Fibroblast of skin of abdomen (primary cell): Measurements from ENCODE around the gene RELB.

Experiments
- DNase-seq: peaks from one replicate; pipeline ENCODE4 v3.0.0-alpha.2; 2013

Gene RELB

GRCh38 chr19:45063851-45064801 lies 62.9 kb downstream of the RELB start:
- DNase-seq = no peak

GRCh38 chr19:45066921-45067661 lies 65.8 kb downstream of the RELB start:
- DNase-seq = no peak

- DNase-seq = no peak
These were observed 66.8 kb downstream of the RELB start for GRCh38 chr19:45068041-45068440.

- no peak for DNase-seq
These were observed 67.8 kb downstream of the RELB start for GRCh38 chr19:45069056-45069455.

GRCh38 chr19:45070214-45070613 lies 69.0 kb downstream of the RELB start:
- no peak for DNase-seq

GRCh38 chr19:45070861-45071544 lies 69.7 kb downstream of the RELB start:
- DNase-seq = no peak

- DNase-seq = no peak
These were observed 70.3 kb downstream of the RELB start for GRCh38 chr19:45071545-45071938.

- no peak for DNase-seq
These were observed 70.9 kb downstream of the RELB start for GRCh38 chr19:45071969-45072790.

GRCh38 chr19:45074744-45075300 lies 73.6 kb downstream of the RELB start:
- no peak for DNase-seq

GRCh38 chr19:45075301-45076028 lies 74.2 kb downstream of the RELB start:
- no peak for DNase-seq

- DNase-seq = peak; percentile 28
These were observed 75.0 kb downstream of the RELB start, which contains the start of gene ZNF296 for GRCh38 chr19:45076029-45076850. ZNF296 (minus strand) TSS chr19:45076478; CDS start chr19:45076373, 105 bp downstream.

- DNase-seq = no peak
These were observed 75.8 kb downstream of the RELB start for GRCh38 chr19:45076851-45077730.

- no peak for DNase-seq
These were observed 77.3 kb downstream of the RELB start for GRCh38 chr19:45078390-45079062.

GRCh38 chr19:45079063-45079910 lies 78.0 kb downstream of the RELB start, which contains the start of gene GEMIN7:
GEMIN7 (plus strand) TSS chr19:45079260; CDS start chr19:45090115, 10,855 bp downstream.
- DNase-seq = peak; percentile 76

- no peak for DNase-seq
These were observed 78.7 kb downstream of the RELB start for GRCh38 chr19:45079911-45080370.

GRCh38 chr19:45082170-45082569 lies 80.9 kb downstream of the RELB start:
- no peak for DNase-seq

GRCh38 chr19:45086480-45086879 lies 85.2 kb downstream of the RELB start:
- no peak for DNase-seq
